Measurements from ENCODE around the gene LRRTM1.

DNA sequence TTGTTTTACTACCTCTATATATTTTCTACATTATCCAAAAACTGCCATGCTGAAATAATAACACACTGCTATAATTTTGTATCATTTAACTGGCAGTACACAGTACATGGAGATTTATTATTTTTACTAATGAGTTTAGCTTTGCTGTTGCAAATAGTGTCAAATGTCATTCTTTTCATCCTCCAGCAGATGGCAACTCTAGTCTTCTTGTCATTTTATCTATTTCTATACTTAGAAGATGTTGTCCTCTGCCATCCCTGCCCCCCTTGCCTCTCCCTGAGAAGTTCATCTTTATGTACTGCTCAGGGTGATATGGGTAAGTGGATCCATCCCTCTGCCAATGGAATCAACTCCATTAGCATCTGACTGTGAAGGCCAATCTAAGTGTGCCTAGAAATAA, 21.7 kb upstream of the LRRTM1 start:
- peak; percentile 38 for TF ChIP-seq CTCF (IDR thresholded peaks at IDR 0.05)
- no peak for TF ChIP-seq POLR2AphosphoS5 (IDR thresholded peaks at IDR 0.05; ENCODE audit: low read depth, low read length)
- TF ChIP-seq REST (IDR thresholded peaks at IDR 0.05; ENCODE audit: insufficient read depth in 1 of 2, low read depth in 2 of 2, low read length in 1 of 2): no peak

Measured in Panc1 (cell line).